Measurements from ENCODE around the gene MUC15.

DNA sequence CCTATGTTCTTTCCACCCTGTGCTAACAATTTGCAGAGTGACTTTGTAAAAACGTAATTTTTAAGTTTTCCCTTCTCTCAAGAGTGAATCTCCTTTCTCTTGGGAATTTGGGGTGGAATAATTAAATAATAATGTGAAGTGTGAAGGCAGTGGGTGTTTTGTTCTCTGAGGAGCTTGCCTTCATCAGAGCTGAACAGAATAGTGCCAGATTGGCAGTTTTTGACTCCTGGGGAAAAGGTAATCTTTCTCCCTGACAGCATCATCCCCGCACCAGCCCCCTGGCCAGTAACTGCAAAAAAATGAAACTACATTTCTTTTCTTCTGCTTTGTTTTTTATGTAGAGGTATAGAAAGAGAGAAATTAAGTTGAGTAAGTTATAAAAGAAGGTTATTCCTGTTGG, 59.9 kb downstream of the MUC15 start:
- TF ChIP-seq, protein P1, sequence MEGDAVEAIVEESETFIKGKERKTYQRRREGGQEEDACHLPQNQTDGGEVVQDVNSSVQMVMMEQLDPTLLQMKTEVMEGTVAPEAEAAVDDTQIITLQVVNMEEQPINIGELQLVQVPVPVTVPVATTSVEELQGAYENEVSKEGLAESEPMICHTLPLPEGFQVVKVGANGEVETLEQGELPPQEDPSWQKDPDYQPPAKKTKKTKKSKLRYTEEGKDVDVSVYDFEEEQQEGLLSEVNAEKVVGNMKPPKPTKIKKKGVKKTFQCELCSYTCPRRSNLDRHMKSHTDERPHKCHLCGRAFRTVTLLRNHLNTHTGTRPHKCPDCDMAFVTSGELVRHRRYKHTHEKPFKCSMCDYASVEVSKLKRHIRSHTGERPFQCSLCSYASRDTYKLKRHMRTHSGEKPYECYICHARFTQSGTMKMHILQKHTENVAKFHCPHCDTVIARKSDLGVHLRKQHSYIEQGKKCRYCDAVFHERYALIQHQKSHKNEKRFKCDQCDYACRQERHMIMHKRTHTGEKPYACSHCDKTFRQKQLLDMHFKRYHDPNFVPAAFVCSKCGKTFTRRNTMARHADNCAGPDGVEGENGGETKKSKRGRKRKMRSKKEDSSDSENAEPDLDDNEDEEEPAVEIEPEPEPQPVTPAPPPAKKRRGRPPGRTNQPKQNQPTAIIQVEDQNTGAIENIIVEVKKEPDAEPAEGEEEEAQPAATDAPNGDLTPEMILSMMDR (conservative IDR thresholded peaks at IDR 0.05 in 1 of 2, IDR thresholded peaks at IDR 0.05 in 1 of 2; ENCODE audit: low read depth in 1 of 2, low read length in 2 of 2), result no peak
- TF ChIP-seq EZH2 (IDR thresholded peaks at IDR 0.05; ENCODE audit: low read length, missing control alignments), result no peak
